DOHH2 (cell line): ENCODE results near the gene CERS6.

Experiments
- EZH2phosphoT487 ChIP-seq: fragments of 200-600 bp; sonication (generic); IDR thresholded peaks from 2 replicates; pipeline ENCODE4 v1.6.1; 2017; ENCODE audit warnings: borderline replicate concordance, mild to moderate bottlenecking, antibody characterized with exemption, low read length, moderate library complexity, mixed read lengths
- TF ChIP-seq, protein P1 (sequence below): fragments of 200-600 bp; sonication (generic); IDR thresholded peaks from one replicate; pipeline ENCODE4 v1.5.1; 2014; ENCODE audit warnings: antibody characterized with exemption, mild to moderate bottlenecking, low read depth, low read length; ENCODE audit not compliant: poor library complexity, severe bottlenecking

GRCh38 chr2:168678153-168678853 is 222.2 kb downstream of the CERS6 start:
- no peak for TF ChIP-seq EZH2phosphoT487
- TF ChIP-seq, protein P1, sequence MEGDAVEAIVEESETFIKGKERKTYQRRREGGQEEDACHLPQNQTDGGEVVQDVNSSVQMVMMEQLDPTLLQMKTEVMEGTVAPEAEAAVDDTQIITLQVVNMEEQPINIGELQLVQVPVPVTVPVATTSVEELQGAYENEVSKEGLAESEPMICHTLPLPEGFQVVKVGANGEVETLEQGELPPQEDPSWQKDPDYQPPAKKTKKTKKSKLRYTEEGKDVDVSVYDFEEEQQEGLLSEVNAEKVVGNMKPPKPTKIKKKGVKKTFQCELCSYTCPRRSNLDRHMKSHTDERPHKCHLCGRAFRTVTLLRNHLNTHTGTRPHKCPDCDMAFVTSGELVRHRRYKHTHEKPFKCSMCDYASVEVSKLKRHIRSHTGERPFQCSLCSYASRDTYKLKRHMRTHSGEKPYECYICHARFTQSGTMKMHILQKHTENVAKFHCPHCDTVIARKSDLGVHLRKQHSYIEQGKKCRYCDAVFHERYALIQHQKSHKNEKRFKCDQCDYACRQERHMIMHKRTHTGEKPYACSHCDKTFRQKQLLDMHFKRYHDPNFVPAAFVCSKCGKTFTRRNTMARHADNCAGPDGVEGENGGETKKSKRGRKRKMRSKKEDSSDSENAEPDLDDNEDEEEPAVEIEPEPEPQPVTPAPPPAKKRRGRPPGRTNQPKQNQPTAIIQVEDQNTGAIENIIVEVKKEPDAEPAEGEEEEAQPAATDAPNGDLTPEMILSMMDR: no peak
